Muscle layer of duodenum (tissue), 2 donors: ENCODE results near the gene TSSK2.

ENCODE experiments used
- H3K27ac ChIP-seq: one replicate; pipeline ENCODE4 v1.7.0; 2013; ENCODE audit warnings: mild to moderate bottlenecking, low read length
- H3K27me3 ChIP-seq: one replicate; pipeline ENCODE4 v1.7.0; 2013; ENCODE audit warnings: low read depth, mild to moderate bottlenecking, control low read depth, low read length
- H3K36me3 ChIP-seq, 2 donors: one replicate each; pipeline ENCODE4 v1.7.0; 2013; ENCODE audit warnings: low read length in 2 of 2, control low read depth in 1 of 2, mild to moderate bottlenecking in 1 of 2; ENCODE audit not compliant: insufficient read depth in 2 of 2, control insufficient read depth in 1 of 2
- H3K4me1 ChIP-seq, 2 donors: one replicate each; pipeline ENCODE4 v1.7.0; 2013; ENCODE audit warnings: low read length in 2 of 2, mild to moderate bottlenecking in 2 of 2, control low read depth in 1 of 2, moderate library complexity in 1 of 2; ENCODE audit not compliant: insufficient read depth in 2 of 2, control insufficient read depth in 1 of 2
- H3K4me3 ChIP-seq, 2 donors: one replicate each; pipeline ENCODE4 v1.7.0; 2013; ENCODE audit warnings: low read length in 2 of 2, low read depth in 1 of 2, mild to moderate bottlenecking in 1 of 2
- H3K9me3 ChIP-seq, 2 donors: one replicate each; pipeline ENCODE4 v1.7.0; 2013; ENCODE audit warnings: low read length in 2 of 2, control low read depth in 1 of 2, mild to moderate bottlenecking in 1 of 2; ENCODE audit not compliant: control insufficient read depth in 1 of 2
- donor health status: healthy.

TSSK2 gene

GRCh38 chr22:19107730-19108074, 23.4 kb upstream of the TSSK2 start:
- no peak overlapping the region for H3K27ac ChIP-seq
- peaks cover 9 to 51% of the 10 kb centered on the region in 2 donors for H3K4me1 ChIP-seq

GRCh38 chr22:19108807-19109197, 22.3 kb upstream of the TSSK2 start:
- Histone ChIP-seq H3K36me3 (no peaks in the 10 kb centered on the region), H3K9me3 (no peaks in the 10 kb centered on the region), H3K27ac (no peak overlapping the region), H3K4me3 (no peak overlapping the region), H3K4me1 (peaks cover 9 to 51% of the 10 kb centered on the region in 2 donors), H3K27me3 (no peaks in the 10 kb centered on the region)

More at GRCh38 chr22:19107730-19108074, 23.4 kb upstream of the TSSK2 start:
- Histone ChIP-seq H3K27me3 (no peaks in the 10 kb centered on the region), H3K4me3 (no peak overlapping the region), H3K9me3 (no peaks in the 10 kb centered on the region), H3K36me3 (no peaks in the 10 kb centered on the region)

- Histone ChIP-seq H3K9me3 (no peaks in the 10 kb centered on the region), H3K27me3 (no peaks in the 10 kb centered on the region), H3K27ac (no peak overlapping the region), H3K36me3 (no peaks in the 10 kb centered on the region), H3K4me3 (peak overlapping the region in 1 of 2 donors; percentile 18), H3K4me1 (peaks cover 9 to 45% of the 10 kb centered on the region in 2 donors)
Measured at GRCh38 chr22:19109198-19110063, 21.7 kb upstream of the TSSK2 start.

DNA sequence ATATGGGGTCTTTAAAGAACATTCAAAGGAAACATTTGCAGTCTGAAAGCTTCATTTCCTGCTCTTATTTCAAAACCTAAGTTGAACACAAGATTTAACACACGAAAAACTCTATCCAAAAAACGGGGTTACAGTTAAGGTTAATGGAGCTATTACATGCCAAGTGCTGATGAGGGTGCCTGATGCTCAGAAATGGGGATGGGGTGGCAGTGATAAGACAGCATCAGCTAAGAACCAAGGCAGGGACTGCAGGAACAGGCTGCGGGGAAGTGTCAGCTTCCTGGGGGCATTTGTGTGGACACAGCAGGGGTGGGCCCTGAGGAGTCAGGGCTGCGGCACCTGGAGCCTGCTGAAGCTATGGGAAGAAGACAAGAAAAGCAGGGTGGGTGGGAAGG, 21.0 kb upstream of the TSSK2 start:
- peaks cover 9 to 43% of the 10 kb centered on the region in 2 donors for H3K4me1 ChIP-seq
- no peaks in the 10 kb centered on the region for H3K36me3 ChIP-seq
- peak overlapping the region in 1 of 2 donors; percentile 18 for H3K4me3 ChIP-seq
- H3K9me3 ChIP-seq, result no peaks in the 10 kb centered on the region
- no peak overlapping the region for H3K27ac ChIP-seq
- H3K27me3 ChIP-seq, result no peaks in the 10 kb centered on the region

GRCh38 chr22:19110646-19111045, 20.5 kb upstream of the TSSK2 start:
- no peak overlapping the region for H3K27ac ChIP-seq

DNA sequence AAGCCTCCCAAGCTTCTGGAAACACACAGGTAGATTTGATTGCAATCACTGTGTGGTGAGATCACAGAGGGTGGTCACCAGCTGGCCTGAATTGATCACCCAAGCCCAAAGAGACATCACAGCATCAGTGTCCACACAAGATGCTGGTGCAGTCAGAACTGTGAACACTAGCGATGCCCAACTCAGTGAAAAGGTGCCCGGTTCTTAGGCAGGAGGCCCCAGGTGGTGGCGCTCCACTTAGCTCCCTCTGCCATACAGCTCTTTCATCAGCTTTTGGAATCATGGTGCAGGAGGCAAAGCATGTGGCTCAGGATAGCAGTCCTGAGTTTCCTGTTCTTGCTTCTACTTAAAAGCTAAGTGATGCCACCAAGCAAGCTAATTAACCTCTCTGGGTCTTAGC, 20.0 kb upstream of the TSSK2 start:
- no peaks in the 10 kb centered on the region for H3K27me3 ChIP-seq

More at GRCh38 chr22:19110646-19111045, 20.5 kb upstream of the TSSK2 start:
- peaks cover 9 to 45% of the 10 kb centered on the region in 2 donors for H3K4me1 ChIP-seq
- no peaks in the 10 kb centered on the region for H3K9me3 ChIP-seq
- no peak overlapping the region for H3K4me3 ChIP-seq
- no peaks in the 10 kb centered on the region for H3K27me3 ChIP-seq
- H3K36me3 ChIP-seq, result no peaks in the 10 kb centered on the region

DNA sequence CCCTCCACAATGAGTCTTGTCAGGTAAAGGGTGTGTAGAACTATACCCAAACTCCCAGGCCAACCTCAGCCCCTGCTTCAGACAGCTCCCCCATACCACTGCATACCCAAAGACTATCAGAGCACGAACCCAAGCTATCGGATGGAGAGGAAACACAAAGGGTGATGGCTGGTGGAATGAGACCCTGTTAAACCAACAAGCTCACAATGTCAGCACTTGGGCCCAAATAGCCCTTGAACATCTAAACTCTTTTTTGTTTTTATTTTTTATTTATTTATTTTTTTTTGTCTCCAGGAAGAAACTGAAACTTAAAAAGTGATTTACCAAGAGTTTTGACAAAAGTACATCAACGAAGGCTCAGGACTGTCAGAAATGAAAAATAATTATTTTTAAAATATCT, 19.5 kb upstream of the TSSK2 start:
- Histone ChIP-seq H3K27ac (no peak overlapping the region), H3K9me3 (no peaks in the 10 kb centered on the region), H3K4me3 (no peak overlapping the region), H3K27me3 (no peaks in the 10 kb centered on the region), H3K36me3 (no peaks in the 10 kb centered on the region), H3K4me1 (peaks cover 11 to 40% of the 10 kb centered on the region in 2 donors)

More for the DNA sequence above, 20.0 kb upstream of the TSSK2 start:
- no peaks in the 10 kb centered on the region for H3K9me3 ChIP-seq
- no peak overlapping the region for H3K4me3 ChIP-seq
- no peaks in the 10 kb centered on the region for H3K36me3 ChIP-seq
- no peak overlapping the region for H3K27ac ChIP-seq
- H3K4me1 ChIP-seq, result peaks cover 9 to 40% of the 10 kb centered on the region in 2 donors

DNA sequence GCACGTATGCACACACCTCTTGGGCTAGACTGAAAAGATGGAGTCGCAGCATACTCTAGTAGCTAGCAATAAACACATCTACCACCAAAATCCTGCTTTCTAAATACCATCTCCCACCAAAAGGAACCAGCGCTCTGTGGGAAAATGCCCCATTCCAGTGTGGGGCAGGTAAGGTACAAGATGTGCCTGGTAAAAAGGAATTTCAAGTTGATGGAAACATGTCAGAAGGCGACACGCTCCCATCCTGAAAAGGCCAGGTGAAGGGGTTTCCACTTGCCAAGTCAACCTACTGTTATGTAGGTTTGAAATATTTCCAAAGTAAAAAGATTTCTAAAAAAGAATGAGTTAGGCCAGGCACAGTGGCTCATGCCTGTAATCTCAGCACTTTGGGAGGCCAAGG, 17.7 kb upstream of the TSSK2 start:
- Histone ChIP-seq H3K27me3 (no peaks in the 10 kb centered on the region), H3K4me3 (no peak overlapping the region), H3K4me1 (peaks cover 15 to 39% of the 10 kb centered on the region in 2 donors), H3K9me3 (no peaks in the 10 kb centered on the region), H3K36me3 (peaks cover 0 to 1% of the 10 kb centered on the region in 2 donors), H3K27ac (no peak overlapping the region)

- H3K4me1 ChIP-seq, result peaks cover 21 to 44% of the 10 kb centered on the region in 2 donors
- H3K27me3 ChIP-seq, result no peaks in the 10 kb centered on the region
- H3K4me3 ChIP-seq, result no peak overlapping the region
- H3K9me3 ChIP-seq, result no peaks in the 10 kb centered on the region
- peaks cover 0 to 7% of the 10 kb centered on the region in 2 donors for H3K36me3 ChIP-seq
- H3K27ac ChIP-seq, result no peak overlapping the region
Measured at GRCh38 chr22:19114984-19115552, 16.0 kb upstream of the TSSK2 start.

DNA sequence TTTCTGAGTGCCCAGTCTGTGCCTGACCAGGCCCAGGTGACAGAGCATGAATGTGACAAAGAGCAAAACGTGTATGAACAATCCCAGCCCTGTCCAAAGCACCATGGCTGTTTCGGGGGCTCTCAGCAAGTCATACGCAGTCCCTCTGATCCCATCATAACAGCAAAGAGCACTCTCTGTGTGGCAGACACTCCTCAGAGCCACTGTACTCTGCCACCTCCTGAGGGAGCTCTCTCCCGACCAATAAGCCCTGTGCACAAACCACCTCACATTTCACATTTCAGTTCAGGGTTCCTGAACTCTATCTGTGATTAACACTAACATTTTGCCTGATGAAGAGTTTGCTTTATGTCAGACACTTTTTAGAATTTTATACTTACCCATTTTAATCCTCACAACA, 15.5 kb upstream of the TSSK2 start:
- Histone ChIP-seq H3K27ac (no peak overlapping the region), H3K36me3 (peaks cover 0 to 7% of the 10 kb centered on the region in 2 donors), H3K9me3 (no peaks in the 10 kb centered on the region), H3K27me3 (no peaks in the 10 kb centered on the region), H3K4me3 (no peak overlapping the region), H3K4me1 (peaks cover 26 to 48% of the 10 kb centered on the region in 2 donors)

- no peaks in the 10 kb centered on the region for H3K27me3 ChIP-seq
- no peak overlapping the region for H3K27ac ChIP-seq
- peaks cover 0 to 7% of the 10 kb centered on the region in 2 donors for H3K36me3 ChIP-seq
- H3K9me3 ChIP-seq, result no peaks in the 10 kb centered on the region
- H3K4me3 ChIP-seq, result no peak overlapping the region
- peaks cover 28 to 55% of the 10 kb centered on the region in 2 donors for H3K4me1 ChIP-seq
Measured at GRCh38 chr22:19117111-19117512, 14.0 kb upstream of the TSSK2 start.
